HCT116 (cell line): ENCODE results near the gene FAM83F. TPM values are rescaled to one million over a fixed set of nuclear protein-coding genes. Genes with fewer than 3 reads are reported as not detected.

Experiments
- ATAC-seq: fragments of 200-7000 bp; cut with Tn5 transposase; 2 replicates; pipeline ENCODE4 v1.9.1; 2020; ENCODE audit warnings: mild to moderate bottlenecking, moderate library complexity
- BruUV-seq: library from RNA; stranded (reverse); fragments of 400-500 nt; replicated peaks from 2 replicates; lab custom pipeline; 2021; lab: Mats Ljungman, UMichigan
- CTCF ChIA-PET: fragments of 300-600 bp; sonication (Branson Sonifier 250); formaldehyde crosslinking; loops from one replicate; lab custom pipeline; 2021; ENCODE audit warnings: antibody characterized with exemption; lab: Charles Lee
- POLR2A ChIA-PET: fragments of 300-600, 350-600 bp; sonication (Branson Sonifier 250); formaldehyde crosslinking; loops from one replicate; lab custom pipeline; 2021; ENCODE audit warnings: antibody characterized with exemption; lab: Charles Lee
- RAD21 ChIA-PET, 2 experiments: fragments of 300-600 bp; sonication (Branson Sonifier 250); formaldehyde crosslinking; loops; one replicate each; lab custom pipeline; 2023; ENCODE audit warnings: low total read pairs in 2 of 2; ENCODE audit not compliant: uncharacterized antibody in 2 of 2, unreplicated experiment in 2 of 2, low non-redundant PET in 1 of 2; lab: Charles Lee
- DNase-seq: peaks from one replicate; pipeline ENCODE4 v3.0.0-alpha.2; 2010; ENCODE audit warnings: low read depth, low spot score
- H2AFZ ChIP-seq: fragments of 200-600 bp; shearing (Covaris generic), sonication (generic); 2 replicates; pipeline ENCODE4 v1.6.1; 2017; ENCODE audit warnings: low read depth, mixed run types, mixed read lengths, antibody characterized with exemption, low read length; ENCODE audit not compliant: poor library complexity, severe bottlenecking
- H3K27ac ChIP-seq: 2 replicates; pipeline ENCODE4 v1.5.1; 2012; ENCODE audit warnings: low read depth, low read length
- H3K27me3 ChIP-seq: fragments of 200-600 bp; sonication (generic); 2 replicates; pipeline ENCODE4 v1.6.1; 2016; ENCODE audit warnings: mixed run types, low read length, mixed read lengths; ENCODE audit not compliant: insufficient read depth
- H3K36me3 ChIP-seq, 2 experiments: fragments of 200-500 bp in 1 of 2; fragments of 200-600 bp in 1 of 2; sonication (Bioruptor generic) in 1 of 2; sonication (generic) in 1 of 2; 2 replicates each; pipeline versions ENCODE4 v1.5.1 to v1.6.1; 2014 to 2016; ENCODE audit warnings: low read length in 2 of 2, inconsistent platforms in 1 of 2, mixed read lengths in 1 of 2, mixed run types in 1 of 2; ENCODE audit not compliant: insufficient read depth in 2 of 2, control insufficient read depth in 1 of 2
- H3K4me1 ChIP-seq, 2 experiments: fragments of 200-600 bp in 1 of 2; sonication (generic) in 1 of 2; 2 replicates each; pipeline versions ENCODE4 v1.5.1 to v1.6.1; 2012 to 2017; ENCODE audit warnings: low read length in 2 of 2, inconsistent platforms in 1 of 2, mild to moderate bottlenecking in 1 of 2, mixed read lengths in 1 of 2, mixed run types in 1 of 2, moderate library complexity in 1 of 2; ENCODE audit not compliant: insufficient read depth in 2 of 2, control insufficient read depth in 1 of 2
- H3K4me2 ChIP-seq: fragments of 200-600 bp; sonication (generic); 2 replicates; pipeline ENCODE4 v1.6.1; 2017; ENCODE audit warnings: mixed run types, low read length, mixed read lengths
- H3K4me3 ChIP-seq, 2 experiments: fragments of 200-600 bp in 1 of 2; sonication (generic) in 1 of 2; replicated peaks in 1 of 2; 2 replicates each; pipeline ENCODE4 v1.5.1; 2011 to 2016; ENCODE audit warnings: low read length in 2 of 2, control low read depth in 1 of 2, low read depth in 1 of 2, mild to moderate bottlenecking in 1 of 2, mixed read lengths in 1 of 2, mixed run types in 1 of 2
- H3K79me2 ChIP-seq: fragments of 200-600 bp; sonication (generic); 2 replicates; pipeline ENCODE4 v1.6.1; 2017; ENCODE audit warnings: mild to moderate bottlenecking, mixed run types, low read length, moderate library complexity, mixed read lengths; ENCODE audit not compliant: insufficient read depth
- H3K9ac ChIP-seq: fragments of 200-600 bp; sonication (generic); 2 replicates; pipeline ENCODE4 v1.6.1; 2016; ENCODE audit warnings: low read length, mixed read lengths
- H3K9me2 ChIP-seq: fragments of 200-600 bp; sonication (generic), shearing (Covaris generic); 2 replicates; pipeline ENCODE4 v1.6.1; 2017; ENCODE audit warnings: mixed run types, mild to moderate bottlenecking, moderate library complexity; ENCODE audit not compliant: insufficient read depth
- H3K9me3 ChIP-seq, 2 experiments: fragments of 200-500 bp in 1 of 2; fragments of 200-600 bp in 1 of 2; sonication (Bioruptor generic) in 1 of 2; sonication (generic) in 1 of 2; 2 replicates each; pipeline ENCODE4 v1.6.1; 2014 to 2017; ENCODE audit warnings: low read length in 2 of 2, mixed read lengths in 2 of 2, inconsistent platforms in 1 of 2, low read depth in 1 of 2, mild to moderate bottlenecking in 1 of 2, mixed run types in 1 of 2, moderate library complexity in 1 of 2; ENCODE audit not compliant: control insufficient read depth in 1 of 2, insufficient read depth in 1 of 2
- H4K20me1 ChIP-seq: fragments of 200-600 bp; sonication (generic), shearing (Covaris generic); 2 replicates; pipeline ENCODE4 v1.6.1; 2017; ENCODE audit warnings: mixed run types, mild to moderate bottlenecking, moderate library complexity; ENCODE audit not compliant: insufficient read depth
- ELF1 ChIP-seq: IDR thresholded peaks from 2 replicates; pipeline ENCODE4 v1.6.1; 2012; ENCODE audit warnings: low read depth, borderline replicate concordance
- EZH2phosphoT487 ChIP-seq: fragments of 200-600 bp; IDR thresholded peaks from 2 replicates; pipeline ENCODE4 v1.6.1; 2018; ENCODE audit warnings: antibody characterized with exemption, borderline replicate concordance
- FOSL1 ChIP-seq: IDR thresholded peaks from 2 replicates; pipeline ENCODE4 v1.6.1; 2012; ENCODE audit warnings: low read depth
- JUND ChIP-seq: IDR thresholded peaks from 2 replicates; pipeline ENCODE4 v1.6.1; 2012
- SRF ChIP-seq: IDR thresholded peaks from 2 replicates; pipeline ENCODE4 v1.6.1; 2012; ENCODE audit warnings: low read depth
- YY1 ChIP-seq: IDR thresholded peaks from 2 replicates; pipeline ENCODE4 v1.6.1; 2011; ENCODE audit warnings: low read length, low read depth, moderate library complexity, mild to moderate bottlenecking; ENCODE audit not compliant: insufficient replicate concordance; ENCODE audit errors: extremely low read depth
- ZNF274 ChIP-seq: fragments of 200-500 bp; sonication (Bioruptor generic); IDR thresholded peaks from 2 replicates; pipeline ENCODE4 v1.6.1; 2014; ENCODE audit warnings: mild to moderate bottlenecking, low read depth, low read length, inconsistent platforms
- intact Hi-C: fragments of 100-400 bp; cut with micrococcal nuclease; formaldehyde crosslinking; loops from 2 replicates; pipeline ENCODE4 v1.10.0; 2022
- total RNA-seq: library from RNA; stranded (reverse); gene quantifications from one replicate; pipeline ENCODE4 v1.2.1, GENCODE V29; 2021; ENCODE audit not compliant: unreplicated experiment
- TF ChIP-seq, protein P1 (sequence below): IDR thresholded peaks from 2 replicates; pipeline ENCODE4 v1.6.1; 2012
- TF ChIP-seq, protein P2 (sequence below): IDR thresholded peaks from 2 replicates; pipeline ENCODE4 v1.6.1; 2011; ENCODE audit warnings: mild to moderate bottlenecking, low read length, moderate library complexity; ENCODE audit not compliant: insufficient replicate concordance; ENCODE audit errors: extremely low read depth

Gene FAM83F
- total RNA-seq, 1 experiment from 2014 or later, result 24.5 TPM

- Histone ChIP-seq H4K20me1 (no peaks in the 10 kb centered on the region), H3K27me3 (no peaks in the 10 kb centered on the region), H3K4me2 (no peak overlapping the region), H3K9me3 (no peaks in the 10 kb centered on the region), H3K4me1 (peaks cover 9 to 11% of the 10 kb centered on the region in 2 experiments; a peak in 3 of 4 replicates), H3K27ac (no peak overlapping the region), H3K79me2 (no peaks in the 10 kb centered on the region), H2AFZ (no peak overlapping the region), H3K9ac (no peak overlapping the region), H3K36me3 (no peaks in the 10 kb centered on the region), H3K9me2 (no peaks in the 10 kb centered on the region), H3K4me3 (no peak overlapping the region)
- intact Hi-C loops, result no loop called here
- CTCF ChIA-PET, result no interaction called here
- POLR2A ChIA-PET, result no interaction called here
- BruUV-seq, result no TSS peak
- TF ChIP-seq FOSL1 (no peak), ELF1 (no peak), JUND (no peak), EZH2phosphoT487 (no peak), YY1 (no peak), SRF (no peak), ZNF274 (no peak)
- TF ChIP-seq, protein P1, sequence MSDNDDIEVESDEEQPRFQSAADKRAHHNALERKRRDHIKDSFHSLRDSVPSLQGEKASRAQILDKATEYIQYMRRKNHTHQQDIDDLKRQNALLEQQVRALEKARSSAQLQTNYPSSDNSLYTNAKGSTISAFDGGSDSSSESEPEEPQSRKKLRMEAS, result no peak
- TF ChIP-seq, protein P2, sequence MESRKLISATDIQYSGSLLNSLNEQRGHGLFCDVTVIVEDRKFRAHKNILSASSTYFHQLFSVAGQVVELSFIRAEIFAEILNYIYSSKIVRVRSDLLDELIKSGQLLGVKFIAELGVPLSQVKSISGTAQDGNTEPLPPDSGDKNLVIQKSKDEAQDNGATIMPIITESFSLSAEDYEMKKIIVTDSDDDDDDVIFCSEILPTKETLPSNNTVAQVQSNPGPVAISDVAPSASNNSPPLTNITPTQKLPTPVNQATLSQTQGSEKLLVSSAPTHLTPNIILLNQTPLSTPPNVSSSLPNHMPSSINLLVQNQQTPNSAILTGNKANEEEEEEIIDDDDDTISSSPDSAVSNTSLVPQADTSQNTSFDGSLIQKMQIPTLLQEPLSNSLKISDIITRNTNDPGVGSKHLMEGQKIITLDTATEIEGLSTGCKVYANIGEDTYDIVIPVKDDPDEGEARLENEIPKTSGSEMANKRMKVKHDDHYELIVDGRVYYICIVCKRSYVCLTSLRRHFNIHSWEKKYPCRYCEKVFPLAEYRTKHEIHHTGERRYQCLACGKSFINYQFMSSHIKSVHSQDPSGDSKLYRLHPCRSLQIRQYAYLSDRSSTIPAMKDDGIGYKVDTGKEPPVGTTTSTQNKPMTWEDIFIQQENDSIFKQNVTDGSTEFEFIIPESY, result no peak
- ATAC-seq (no peak), DNase-seq (no peak)
- RAD21 ChIA-PET, result no interaction called here
Measured at GRCh38 chr22:39952347-39952746, 42.4 kb upstream of the FAM83F start.
